SK-N-SH (cell line): ENCODE data around the gene RGS7. TPM values are rescaled to one million over a fixed set of nuclear protein-coding genes. Genes with fewer than 3 reads are reported as not detected.

ENCODE experiments used
- CTCF ChIA-PET: fragments of 300-600, 350-600 bp; formaldehyde crosslinking; extraction: SDS; loops from one replicate; lab custom pipeline; 2021; lab: Yijun Ruan, JAX
- POLR2A ChIA-PET: fragments of 350-600 bp; sonication (Branson Sonifier 250); formaldehyde crosslinking; extraction: SDS; loops from one replicate; lab custom pipeline; 2020; ENCODE audit warnings: antibody characterized with exemption, inconsistent platforms; lab: Yijun Ruan, JAX
- DNase-seq: peaks from one replicate; pipeline ENCODE4 v3.0.0; 2012
- H2AFZ ChIP-seq: fragments of 200-600 bp; sonication (generic); 2 replicates; pipeline ENCODE4 v1.8.1; 2016; ENCODE audit warnings: antibody characterized with exemption, mild to moderate bottlenecking, low read depth
- H3F3A ChIP-seq: fragments of 200-600 bp; sonication (generic); replicated peaks from 2 replicates; pipeline ENCODE3; 2016; ENCODE audit warnings: antibody characterized with exemption, mild to moderate bottlenecking; ENCODE audit not compliant: insufficient read depth
- H3K27ac ChIP-seq, 2 experiments: fragments of 200-500 bp in 1 of 2; fragments of 200-600 bp in 1 of 2; sonication (Bioruptor generic) in 1 of 2; sonication (generic), shearing (Covaris generic) in 1 of 2; 2 replicates each; pipeline versions ENCODE4 v1.5.1 to v1.6.1; 2014 to 2016; ENCODE audit warnings: low read depth in 2 of 2, inconsistent platforms in 1 of 2, low read length in 1 of 2, mild to moderate bottlenecking in 1 of 2, mixed read lengths in 1 of 2
- H3K27me3 ChIP-seq: fragments of 200-600 bp; sonication (generic), shearing (Covaris generic); 2 replicates; pipeline ENCODE4 v1.6.1; 2016; ENCODE audit warnings: mixed run types; ENCODE audit not compliant: insufficient read depth
- H3K36me3 ChIP-seq, 2 experiments: fragments of 200-500 bp in 1 of 2; fragments of 200-600 bp in 1 of 2; sonication (Bioruptor generic) in 1 of 2; sonication (generic) in 1 of 2; replicated peaks in 1 of 2; 2 replicates each; pipeline versions ENCODE3 to v1.5.1; 2014 to 2016; ENCODE audit warnings: low read length in 1 of 2, mild to moderate bottlenecking in 1 of 2; ENCODE audit not compliant: insufficient read depth in 2 of 2, control insufficient read depth in 1 of 2
- H3K4me1 ChIP-seq, 2 experiments: fragments of 200-500 bp in 1 of 2; fragments of 200-600 bp in 1 of 2; sonication (Bioruptor generic) in 1 of 2; sonication (generic), shearing (Covaris generic) in 1 of 2; 2 replicates each; pipeline versions ENCODE4 v1.5.1 to v1.6.1; 2014 to 2016; ENCODE audit warnings: low read depth in 1 of 2, low read length in 1 of 2, mixed run types in 1 of 2; ENCODE audit not compliant: insufficient read depth in 2 of 2, control insufficient read depth in 1 of 2
- H3K4me2 ChIP-seq: fragments of 200-600 bp; sonication (generic), shearing (Covaris generic); 2 replicates; pipeline ENCODE4 v1.6.1; 2017; ENCODE audit warnings: mixed run types
- H3K4me3 ChIP-seq, 2 experiments: fragments of 200-500 bp in 1 of 2; fragments of 200-600 bp in 1 of 2; sonication (Bioruptor generic) in 1 of 2; sonication (generic), shearing (Covaris generic) in 1 of 2; 2 replicates each; pipeline versions ENCODE4 v1.5.1 to v1.8.1; 2014 to 2016; ENCODE audit warnings: low read depth in 2 of 2, inconsistent platforms in 1 of 2, low read length in 1 of 2, mild to moderate bottlenecking in 1 of 2, mixed read lengths in 1 of 2, moderate library complexity in 1 of 2
- H3K79me2 ChIP-seq: fragments of 200-600 bp; sonication (generic); 2 replicates; pipeline ENCODE4 v1.8.1; 2017; ENCODE audit warnings: mild to moderate bottlenecking; ENCODE audit not compliant: insufficient read depth
- H3K9ac ChIP-seq: fragments of 200-600 bp; sonication (generic); 2 replicates; pipeline ENCODE4 v1.6.1; 2017; ENCODE audit warnings: mixed run types
- H3K9me2 ChIP-seq: fragments of 200-600 bp; sonication (generic); 2 replicates; pipeline ENCODE4 v1.6.1; 2017; ENCODE audit warnings: mixed run types
- H3K9me3 ChIP-seq: fragments of 200-600 bp; sonication (generic); 2 replicates; pipeline ENCODE4 v1.6.1; 2017; ENCODE audit warnings: mixed run types, mild to moderate bottlenecking, moderate library complexity
- H4K20me1 ChIP-seq: fragments of 200-600 bp; sonication (generic); 2 replicates; pipeline ENCODE4 v1.6.1; 2017; ENCODE audit warnings: mild to moderate bottlenecking, mixed run types; ENCODE audit not compliant: insufficient read depth
- EP300 ChIP-seq, 2 experiments: IDR thresholded peaks; 2 replicates each; pipeline versions ENCODE4 v1.4.0 to v1.6.1; 2012; ENCODE audit warnings: borderline replicate concordance in 1 of 2, low read depth in 1 of 2, low read length in 1 of 2
- FOSL2 ChIP-seq: IDR thresholded peaks from 2 replicates; pipeline ENCODE4 v1.4.0; 2012; ENCODE audit warnings: low read depth, mild to moderate bottlenecking, moderate library complexity, borderline replicate concordance
- FOXJ3 ChIP-seq: sonication (generic); formaldehyde crosslinking; IDR thresholded peaks from 2 replicates; pipeline ENCODE4 v1.5.1; 2020; ENCODE audit warnings: mild to moderate bottlenecking, missing genetic modification reagents
- FOXM1 ChIP-seq: IDR thresholded peaks from 2 replicates; pipeline ENCODE4 v1.4.0; 2012; ENCODE audit warnings: low read depth, mild to moderate bottlenecking
- GABPA ChIP-seq: IDR thresholded peaks from 2 replicates; pipeline ENCODE4 v1.4.0; 2012; ENCODE audit warnings: low read depth, mild to moderate bottlenecking
- JUND ChIP-seq: IDR thresholded peaks from 2 replicates; pipeline ENCODE4 v1.4.0; 2012
- MXI1 ChIP-seq: IDR thresholded peaks from 2 replicates; pipeline ENCODE4 v1.6.1; 2012; ENCODE audit warnings: mild to moderate bottlenecking, low read depth, low read length, improper control_type of control experiment
- NFIC ChIP-seq: IDR thresholded peaks from 2 replicates; pipeline ENCODE4 v1.4.0; 2012; ENCODE audit warnings: borderline replicate concordance
- NRF1 ChIP-seq: IDR thresholded peaks from 2 replicates; pipeline ENCODE4 v1.6.1; 2012; ENCODE audit warnings: low read depth, mild to moderate bottlenecking, low read length
- RAD21 ChIP-seq: IDR thresholded peaks from 2 replicates; pipeline ENCODE4 v1.6.1; 2012; ENCODE audit warnings: mild to moderate bottlenecking, low read length
- RCOR1 ChIP-seq: fragments of 150-350 bp; IDR thresholded peaks from 2 replicates; pipeline ENCODE4 v1.6.1; 2017; ENCODE audit warnings: antibody characterized with exemption, low read length
- RXRA ChIP-seq: IDR thresholded peaks from 2 replicates; pipeline ENCODE4 v1.4.0; 2012; ENCODE audit warnings: low read depth, mild to moderate bottlenecking, borderline replicate concordance
- SIN3A ChIP-seq: IDR thresholded peaks from 2 replicates; pipeline ENCODE4 v1.6.1; 2012; ENCODE audit warnings: low read depth, mild to moderate bottlenecking, low read length, moderate library complexity, borderline replicate concordance
- TCF12 ChIP-seq: IDR thresholded peaks from 2 replicates; pipeline ENCODE4 v1.4.0; 2012
- TEAD4 ChIP-seq: IDR thresholded peaks from 2 replicates; pipeline ENCODE4 v1.4.0; 2012; ENCODE audit warnings: mild to moderate bottlenecking, borderline replicate concordance; ENCODE audit not compliant: insufficient read depth
- USF1 ChIP-seq: IDR thresholded peaks from 2 replicates; pipeline ENCODE4 v1.4.0; 2012; ENCODE audit warnings: low read depth, borderline replicate concordance
- ZBTB33 ChIP-seq: IDR thresholded peaks from 2 replicates; pipeline ENCODE4 v1.4.0; 2012; ENCODE audit warnings: low read depth, borderline replicate concordance
- WGBS: methylation state at CpG from one replicate; pipeline ENCODE4 v1.1.6; 2017; ENCODE audit warnings: low lambda C conversion rate; 5-methylcytosine and 5-hydroxymethylcytosine counted together
- polyA plus RNA-seq, 3 experiments: library from polyadenylated mRNA; depleted of rRNA; stranded (reverse); fragments of >200 nt; gene quantifications; 2 replicates each; pipeline ENCODE4 v1.2.3, GENCODE V29; 2012
- TF ChIP-seq, protein P1 (sequence below): IDR thresholded peaks from 2 replicates; pipeline ENCODE4 v1.6.1; 2012; ENCODE audit warnings: mild to moderate bottlenecking, low read depth, low read length, moderate library complexity

RGS7 gene
- polyA plus RNA-seq, 1 of the 3 experiments (the other 2 are of a cell fraction), result 0.36 TPM

GRCh38 chr1:240917976-240918375 is 439.0 kb downstream of the RGS7 start:
- DNase-seq, result no peak

DNA sequence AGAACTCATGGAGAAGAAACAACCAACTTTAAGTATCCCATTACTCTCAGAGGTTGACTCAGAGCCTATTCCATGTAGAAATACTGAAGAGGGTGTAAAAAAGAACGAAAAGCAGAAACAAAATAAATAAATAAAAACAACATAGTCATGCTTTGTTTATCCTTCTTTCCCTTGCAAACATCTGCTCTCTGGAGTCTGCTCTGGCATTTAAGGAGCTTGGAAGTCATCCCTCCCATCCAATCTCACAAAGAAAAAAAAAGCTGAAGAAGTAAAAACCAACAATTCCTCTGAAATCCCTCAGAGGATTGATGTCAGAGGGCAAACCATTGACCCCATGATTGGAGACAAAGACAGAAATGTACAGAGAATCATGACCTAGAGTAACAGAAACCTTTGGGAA is 442.5 kb downstream of the RGS7 start:
- H3K27me3 ChIP-seq, result no peaks in the 10 kb centered on the region
- no peaks in the 10 kb centered on the region for H3K9me2 ChIP-seq
- no peaks in the 10 kb centered on the region for H3K9me3 ChIP-seq
- H3K9ac ChIP-seq, result no peak overlapping the region
- no peaks in the 10 kb centered on the region for H3K79me2 ChIP-seq
- H3F3A ChIP-seq, result no peaks in the 10 kb centered on the region
- no peak for DNase-seq
- CTCF ChIA-PET, result interaction anchor here (1.0 kb wide), 1 partner anchor 26 kb away, joined by 3 read pairs; no protein-coding TSS in a partner anchor
- 11% methylated on average over 1 of the region's 1 CpG for WGBS
- POLR2A ChIA-PET, result no interaction called here
- H3K4me2 ChIP-seq, result no peak overlapping the region
- TF ChIP-seq USF1 (no peak), SIN3A (no peak), GABPA (no peak), RAD21 (no peak), FOSL2 (no peak), TCF12 (no peak), FOXJ3 (CRISPR knock-in tag) (no peak)
- TF ChIP-seq, protein P1, sequence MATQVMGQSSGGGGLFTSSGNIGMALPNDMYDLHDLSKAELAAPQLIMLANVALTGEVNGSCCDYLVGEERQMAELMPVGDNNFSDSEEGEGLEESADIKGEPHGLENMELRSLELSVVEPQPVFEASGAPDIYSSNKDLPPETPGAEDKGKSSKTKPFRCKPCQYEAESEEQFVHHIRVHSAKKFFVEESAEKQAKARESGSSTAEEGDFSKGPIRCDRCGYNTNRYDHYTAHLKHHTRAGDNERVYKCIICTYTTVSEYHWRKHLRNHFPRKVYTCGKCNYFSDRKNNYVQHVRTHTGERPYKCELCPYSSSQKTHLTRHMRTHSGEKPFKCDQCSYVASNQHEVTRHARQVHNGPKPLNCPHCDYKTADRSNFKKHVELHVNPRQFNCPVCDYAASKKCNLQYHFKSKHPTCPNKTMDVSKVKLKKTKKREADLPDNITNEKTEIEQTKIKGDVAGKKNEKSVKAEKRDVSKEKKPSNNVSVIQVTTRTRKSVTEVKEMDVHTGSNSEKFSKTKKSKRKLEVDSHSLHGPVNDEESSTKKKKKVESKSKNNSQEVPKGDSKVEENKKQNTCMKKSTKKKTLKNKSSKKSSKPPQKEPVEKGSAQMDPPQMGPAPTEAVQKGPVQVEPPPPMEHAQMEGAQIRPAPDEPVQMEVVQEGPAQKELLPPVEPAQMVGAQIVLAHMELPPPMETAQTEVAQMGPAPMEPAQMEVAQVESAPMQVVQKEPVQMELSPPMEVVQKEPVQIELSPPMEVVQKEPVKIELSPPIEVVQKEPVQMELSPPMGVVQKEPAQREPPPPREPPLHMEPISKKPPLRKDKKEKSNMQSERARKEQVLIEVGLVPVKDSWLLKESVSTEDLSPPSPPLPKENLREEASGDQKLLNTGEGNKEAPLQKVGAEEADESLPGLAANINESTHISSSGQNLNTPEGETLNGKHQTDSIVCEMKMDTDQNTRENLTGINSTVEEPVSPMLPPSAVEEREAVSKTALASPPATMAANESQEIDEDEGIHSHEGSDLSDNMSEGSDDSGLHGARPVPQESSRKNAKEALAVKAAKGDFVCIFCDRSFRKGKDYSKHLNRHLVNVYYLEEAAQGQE, result no peak
- no peak overlapping the region for H3K4me3 ChIP-seq
- H4K20me1 ChIP-seq, result no peaks in the 10 kb centered on the region
- H2AFZ ChIP-seq, result no peak overlapping the region
- no peak overlapping the region for H3K27ac ChIP-seq
- no peaks in the 10 kb centered on the region for H3K36me3 ChIP-seq
- H3K4me1 ChIP-seq, result peaks cover 0 to 3% of the 10 kb centered on the region in 2 experiments; a peak in 2 of 4 replicates

More at GRCh38 chr1:240917976-240918375, 439.0 kb downstream of the RGS7 start:
- CTCF ChIA-PET, result interaction anchor here (0.9 kb wide), 1 partner anchor 41 kb away, joined by 3 read pairs; no protein-coding TSS in a partner anchor
- H3K9me2 ChIP-seq, result no peaks in the 10 kb centered on the region
- H4K20me1 ChIP-seq, result no peaks in the 10 kb centered on the region
- no peak overlapping the region for H3K4me3 ChIP-seq
- H3K4me2 ChIP-seq, result no peak overlapping the region
- H3K4me1 ChIP-seq, result peaks cover 0 to under 1% of the 10 kb centered on the region in 2 experiments; a peak in 1 of 4 replicates
- no peaks in the 10 kb centered on the region for H3K27me3 ChIP-seq
- no peak overlapping the region for H2AFZ ChIP-seq
- no peaks in the 10 kb centered on the region for H3K36me3 ChIP-seq
- H3K9ac ChIP-seq, result no peak overlapping the region
- POLR2A ChIA-PET, result no interaction called here
- H3K79me2 ChIP-seq, result no peaks in the 10 kb centered on the region
- no peak overlapping the region for H3K27ac ChIP-seq
- H3F3A ChIP-seq, result no peaks in the 10 kb centered on the region
- H3K9me3 ChIP-seq, result no peaks in the 10 kb centered on the region
- TF ChIP-seq FOXJ3 (CRISPR knock-in tag) (no peak), RXRA (no peak), JUND (no peak), EP300 (IDR thresholded peaks at IDR 0.05; ENCODE audit: borderline replicate concordance in 1 of 2, low read depth in 1 of 2, low read length in 1 of 2) (no peak), FOXM1 (no peak), NRF1 (no peak), TEAD4 (no peak), ZBTB33 (no peak), MXI1 (no peak), RAD21 (no peak), RCOR1 (no peak), NFIC (no peak)
- TF ChIP-seq, all 33 proteins: peak for 0
- 48% methylated on average over 1 of the region's 1 CpG for WGBS
